Psoas muscle (tissue), 8 donors: ENCODE results near the gene BCAT1. TPM values are rescaled to one million over a fixed set of nuclear protein-coding genes. Genes with fewer than 3 reads are reported as not detected.

Experiments
- ATAC-seq, 4 donors: fragments of 200-7000 bp; cut with Tn5 transposase; one replicate each; pipeline ENCODE4 v1.9.1; 2020; ENCODE audit warnings: moderate library complexity in 3 of 4, mild to moderate bottlenecking in 2 of 4
- DNase-seq, 2 donors: peaks; one replicate each; pipeline ENCODE4 v3.0.0-alpha.2; 2020
- H3K27ac ChIP-seq: fragments of 200-600 bp; one replicate; pipeline ENCODE4 v1.8.0; 2022
- H3K27me3 ChIP-seq, 3 donors: fragments of 200-600 bp in 1 of 3; one replicate each; pipeline versions ENCODE4 v1.6.1 to v1.8.0; 2013 to 2022; ENCODE audit warnings: low read length in 2 of 3, mild to moderate bottlenecking in 2 of 3, moderate library complexity in 1 of 3; ENCODE audit not compliant: insufficient read depth in 3 of 3
- H3K36me3 ChIP-seq, 2 donors: fragments of 200-600 bp in 1 of 2; one replicate each; pipeline versions ENCODE4 v1.6.1 to v1.8.0; 2013 to 2022; ENCODE audit warnings: low read depth in 1 of 2, mild to moderate bottlenecking in 1 of 2, moderate library complexity in 1 of 2; ENCODE audit not compliant: insufficient read depth in 1 of 2
- H3K4me1 ChIP-seq: fragments of 200-600 bp; one replicate; pipeline ENCODE4 v1.8.0; 2022
- H3K4me3 ChIP-seq: fragments of 200-600 bp; one replicate; pipeline ENCODE4 v1.8.0; 2022; ENCODE audit warnings: mild to moderate bottlenecking
- H3K9me3 ChIP-seq: fragments of 200-600 bp; one replicate; pipeline ENCODE4 v1.8.0; 2022
- CTCF ChIP-seq: fragments of 200-600 bp; IDR thresholded peaks from one replicate; pipeline ENCODE4 v1.8.0; 2022; ENCODE audit warnings: antibody characterized with exemption
- WGBS, 3 donors: extraction: QIAGEN DNeasy Blood & Tissue Kit; methylation state at CpG; one replicate each; pipeline versions ENCODE4 v1.1.6 to v1.1.7; 2013; 5-methylcytosine and 5-hydroxymethylcytosine counted together
- intact Hi-C, 2 donors: fragments of 100-400 bp; cut with DNase I; formaldehyde crosslinking; loops; one replicate each; pipeline versions ENCODE4 v1.11.0 to v1.14.2; 2022
- polyA plus RNA-seq, 3 donors: library from polyadenylated mRNA; stranded (reverse); fragments of 200-250 nt; gene quantifications; one replicate each; pipeline ENCODE4 v1.2.3, GENCODE V29; 2013
- total RNA-seq, 4 donors: library from RNA; stranded (reverse); fragmentation: NEBNext Ultra II Directional in 2 of 4; extraction: Animal tissue kit (Norgen Biotek cat#: 25700) in 2 of 4; gene quantifications; one replicate each; pipeline versions ENCODE4 v1.2.1 to v1.2.4, GENCODE V29; 2021 to 2023
- donor health status: healthy with polysubstance abuse.
- donor health status: DM: no; HTN: no; CAD: no; lungs with moderate emphysema.
- donor health status: Bipolar disorder and iron deficiency.
- donor health status: healthy.
- donor health status: DM: yes; HTN: yes; CAD: no.
- donor health status: DM: no; HTN: no; CAD: no.
- donor health status: DM: no; HTN: no; CAD: no.
- donor health status: DM: yes; HTN: yes; CAD: no.

BCAT1 gene
- total and polyA plus RNA-seq, 7 donors = 0.30 to 3.8 (median 2.7) TPM

- 94 to 96% (median 94%) methylated on average over 1 of the region's 1 CpG for WGBS, 3 donors
- intact Hi-C loops = no loop called here
- Histone ChIP-seq H3K9me3 (no peaks in the 10 kb centered on the region), H3K27ac (no peak overlapping the region), H3K36me3 (no peaks in the 10 kb centered on the region), H3K27me3 (no peaks in the 10 kb centered on the region), H3K4me3 (no peak overlapping the region), H3K4me1 (no peaks in the 10 kb centered on the region)
- DNase-seq (no peak), ATAC-seq (no peak)
- no peak for TF ChIP-seq CTCF
Measured at GRCh38 chr12:24982250-24982649, 33.3 kb upstream of the BCAT1 start.

GRCh38 chr12:24979976-24980730 lies 31.3 kb upstream of the BCAT1 start:
- no peak for ATAC-seq
- H3K27ac ChIP-seq = no peak overlapping the region
- no peaks in the 10 kb centered on the region for H3K4me1 ChIP-seq
- H3K36me3 ChIP-seq = no peaks in the 10 kb centered on the region
- no peaks in the 10 kb centered on the region for H3K9me3 ChIP-seq
- intact Hi-C loops = no loop called here
- H3K4me3 ChIP-seq = no peak overlapping the region
- no peak for TF ChIP-seq CTCF
- DNase-seq = no peak
- WGBS, 3 donors = 77 to 85% (median 82%) methylated on average over 8 of the region's 8 CpGs
- H3K27me3 ChIP-seq = no peaks in the 10 kb centered on the region

- H3K9me3 ChIP-seq = no peaks in the 10 kb centered on the region
- H3K4me1 ChIP-seq = no peaks in the 10 kb centered on the region
- DNase-seq = no peak
- TF ChIP-seq CTCF = no peak
- ATAC-seq = no peak
- intact Hi-C loops = no loop called here
- H3K36me3 ChIP-seq = no peaks in the 10 kb centered on the region
- H3K27me3 ChIP-seq = no peaks in the 10 kb centered on the region
- H3K27ac ChIP-seq = no peak overlapping the region
- no peak overlapping the region for H3K4me3 ChIP-seq
- 65 to 75% (median 69%) methylated on average over 5 of the region's 5 CpGs for WGBS, 3 donors
Measured at GRCh38 chr12:24979329-24979728, 30.4 kb upstream of the BCAT1 start.

- H3K4me3 ChIP-seq = no peak overlapping the region
- 86 to 94% (median 94%) methylated on average over 1 of the region's 1 CpG for WGBS, 3 donors
- H3K36me3 ChIP-seq = no peaks in the 10 kb centered on the region
- DNase-seq = no peak
- H3K27ac ChIP-seq = no peak overlapping the region
- intact Hi-C loops = no loop called here
- no peak for TF ChIP-seq CTCF
- H3K27me3 ChIP-seq = no peaks in the 10 kb centered on the region
- H3K9me3 ChIP-seq = no peaks in the 10 kb centered on the region
- H3K4me1 ChIP-seq = no peaks in the 10 kb centered on the region
- no peak for ATAC-seq
Measured at GRCh38 chr12:24977711-24978110, 28.8 kb upstream of the BCAT1 start.

- TF ChIP-seq CTCF = no peak
- Histone ChIP-seq H3K36me3 (no peaks in the 10 kb centered on the region), H3K9me3 (no peaks in the 10 kb centered on the region), H3K4me3 (no peak overlapping the region), H3K27ac (no peak overlapping the region), H3K27me3 (no peaks in the 10 kb centered on the region), H3K4me1 (no peaks in the 10 kb centered on the region)
- no peak for ATAC-seq
- DNase-seq = no peak
- intact Hi-C loops = no loop called here
- WGBS, 3 donors = 61 to 74% (median 64%) methylated on average over 4 of the region's 4 CpGs
Measured at GRCh38 chr12:24977060-24977459, 28.2 kb upstream of the BCAT1 start.
